Stimulated activated CD4-positive, alpha-beta T cell treated with anti-CD3 and anti-CD28 coated beads, Interleukin-4, amount 100 ng/mL, for 48 hours (primary cell): ENCODE results near the gene ZNF76.
A peak's percentile ranks its signal among the peaks of the same experiment; 100 is the strongest.

Source experiments
- DNase-seq, 2 donors: peaks; one replicate each; pipeline ENCODE4 v3.0.0-alpha.2; 2020; ENCODE audit warnings: low read depth in 2 of 2

The ZNF76 gene

GRCh38 chr6:35237476-35237875 is 22.1 kb upstream of the ZNF76 start:
- DNase-seq = no peak

- no peak for DNase-seq
Observed at GRCh38 chr6:35238843-35239289, 20.7 kb upstream of the ZNF76 start.

GRCh38 chr6:35239581-35239980 is 20.0 kb upstream of the ZNF76 start:
- no peak for DNase-seq

- peak; percentile 53 to 80 for DNase-seq
Observed at GRCh38 chr6:35240838-35241801, 18.4 kb upstream of the ZNF76 start.

- no peak for DNase-seq
Observed at GRCh38 chr6:35242486-35242885, 17.0 kb upstream of the ZNF76 start.

GRCh38 chr6:35242906-35243305 is 16.6 kb upstream of the ZNF76 start:
- DNase-seq = no peak

- DNase-seq = no peak
Observed at GRCh38 chr6:35243386-35243958, 16.1 kb upstream of the ZNF76 start.

GRCh38 chr6:35244551-35244950 is 15.0 kb upstream of the ZNF76 start:
- DNase-seq = no peak

- DNase-seq = no peak
Observed at GRCh38 chr6:35247642-35248231, 11.8 kb upstream of the ZNF76 start.

GRCh38 chr6:35248300-35248699 is 11.2 kb upstream of the ZNF76 start:
- no peak for DNase-seq

GRCh38 chr6:35248965-35249364 is 10.6 kb upstream of the ZNF76 start:
- no peak for DNase-seq

- no peak for DNase-seq
Observed at GRCh38 chr6:35251949-35252348, 7.6 kb upstream of the ZNF76 start.

GRCh38 chr6:35253249-35253648 is 6.3 kb upstream of the ZNF76 start:
- DNase-seq = no peak

- no peak for DNase-seq
Observed at GRCh38 chr6:35258336-35258735, 1.2 kb upstream of the ZNF76 start.

- DNase-seq = no peak
Observed at GRCh38 chr6:35258858-35259193, 709 bp upstream of the ZNF76 start.

GRCh38 chr6:35259948-35260590 is 534 bp downstream of the ZNF76 start:
- peak; percentile 64 for DNase-seq

GRCh38 chr6:35260591-35261570 is 1.3 kb downstream of the ZNF76 start:
- no peak for DNase-seq

GRCh38 chr6:35262596-35262995 is 3.1 kb downstream of the ZNF76 start:
- no peak for DNase-seq

- no peak for DNase-seq
Observed at GRCh38 chr6:35264550-35265274, 5.2 kb downstream of the ZNF76 start.

GRCh38 chr6:35265523-35265922 is 6.0 kb downstream of the ZNF76 start:
- DNase-seq = no peak
